ENCODE data around the gene GUCA2A.

Gene GUCA2A

GRCh38 chr1:42176902-42177519 is 12.5 kb upstream of the GUCA2A start:
- DNase-seq (ENCODE audit: low spot score), result peak; percentile 52

GRCh38 chr1:42175314-42176054 is 10.9 kb upstream of the GUCA2A start:
- no peak for DNase-seq (ENCODE audit: low spot score)

- DNase-seq (ENCODE audit: low spot score), result no peak
Measured at GRCh38 chr1:42173961-42174735, 9.6 kb upstream of the GUCA2A start.

- peak; percentile 85 for DNase-seq (ENCODE audit: low spot score)
Measured at GRCh38 chr1:42173155-42173933, 8.8 kb upstream of the GUCA2A start.

GRCh38 chr1:42172381-42173133 is 8.0 kb upstream of the GUCA2A start:
- DNase-seq (ENCODE audit: low spot score), result no peak

GRCh38 chr1:42171679-42172266 is 7.2 kb upstream of the GUCA2A start:
- DNase-seq (ENCODE audit: low spot score), result no peak

- DNase-seq (ENCODE audit: low spot score), result no peak
Measured at GRCh38 chr1:42170779-42171621, 6.5 kb upstream of the GUCA2A start.

- no peak for DNase-seq (ENCODE audit: low spot score)
Measured at GRCh38 chr1:42168763-42169162, 4.2 kb upstream of the GUCA2A start.

- no peak for DNase-seq (ENCODE audit: low spot score)
Measured at GRCh38 chr1:42168391-42168670, 3.8 kb upstream of the GUCA2A start.

- no peak for DNase-seq (ENCODE audit: low spot score)
Measured at GRCh38 chr1:42167611-42168390, 3.3 kb upstream of the GUCA2A start.

GRCh38 chr1:42165511-42166210 is 1.1 kb upstream of the GUCA2A start:
- DNase-seq (ENCODE audit: low spot score), result no peak

- no peak for DNase-seq (ENCODE audit: low spot score)
Measured at GRCh38 chr1:42163536-42164503, 725 bp downstream of the GUCA2A start.

GRCh38 chr1:42163114-42163513 is 1.4 kb downstream of the GUCA2A start:
- DNase-seq (ENCODE audit: low spot score), result no peak

GRCh38 chr1:42162181-42162580 is 2.4 kb downstream of the GUCA2A start:
- no peak for DNase-seq (ENCODE audit: low spot score)

- DNase-seq (ENCODE audit: low spot score), result no peak
Measured at GRCh38 chr1:42158189-42158588, 6.4 kb downstream of the GUCA2A start.

- DNase-seq (ENCODE audit: low spot score), result no peak
Measured at GRCh38 chr1:42157667-42158066, 6.9 kb downstream of the GUCA2A start.

- no peak for DNase-seq (ENCODE audit: low spot score)
Measured at GRCh38 chr1:42155362-42155761, 9.2 kb downstream of the GUCA2A start.

- no peak for DNase-seq (ENCODE audit: low spot score)
Measured at GRCh38 chr1:42154685-42155084, 9.9 kb downstream of the GUCA2A start.

Measured in GM03348 (cell line).